ENCODE results near the gene FSTL5.
"Not testable (repeated sequence)": the region's sequence is repeated elsewhere in the genome, so short reads cannot be mapped to it uniquely, and the experiment has no call there.

FSTL5 gene

DNA sequence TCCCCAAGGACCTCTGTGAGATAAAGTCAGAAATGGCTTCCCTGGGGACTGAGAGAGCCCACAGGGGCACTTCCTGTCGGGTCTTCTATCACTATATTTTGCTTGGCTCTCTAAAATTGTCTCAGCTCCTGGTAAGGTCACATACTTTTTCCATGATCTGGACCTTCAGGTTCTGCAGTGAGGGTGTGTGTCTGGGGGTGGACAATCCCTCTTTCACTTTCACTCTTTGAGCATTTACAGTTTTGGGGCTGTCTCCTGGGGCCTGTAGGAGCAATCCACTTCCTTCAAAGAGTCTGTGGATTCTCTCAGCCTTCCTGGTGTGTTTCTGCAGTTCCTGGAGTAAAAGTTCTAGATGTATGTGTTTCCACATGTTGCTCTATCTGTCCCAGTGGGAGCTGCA is 335.7 kb downstream of the FSTL5 start:
- no peak for DNase-seq

DNA sequence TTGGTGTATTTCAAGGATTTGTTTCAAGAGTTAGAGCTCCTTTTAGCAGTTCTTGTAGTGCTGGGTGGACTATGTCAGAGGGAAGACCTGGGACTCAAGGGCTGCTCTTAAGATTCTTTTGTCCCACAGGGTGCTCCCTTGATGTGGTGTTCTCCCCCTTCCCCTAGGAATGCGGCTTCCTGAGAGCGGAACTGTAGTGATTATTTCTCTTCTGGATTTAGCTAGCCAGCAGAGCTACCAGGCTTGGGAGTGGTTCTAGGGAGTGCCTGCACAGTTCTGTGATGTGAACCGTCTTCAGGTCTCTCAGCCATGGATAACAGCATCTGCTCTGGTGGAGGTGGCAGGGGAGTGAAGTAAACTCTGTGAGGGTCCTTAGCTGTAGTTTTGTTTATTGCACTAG is 336.8 kb downstream of the FSTL5 start:
- no peak for DNase-seq

DNA sequence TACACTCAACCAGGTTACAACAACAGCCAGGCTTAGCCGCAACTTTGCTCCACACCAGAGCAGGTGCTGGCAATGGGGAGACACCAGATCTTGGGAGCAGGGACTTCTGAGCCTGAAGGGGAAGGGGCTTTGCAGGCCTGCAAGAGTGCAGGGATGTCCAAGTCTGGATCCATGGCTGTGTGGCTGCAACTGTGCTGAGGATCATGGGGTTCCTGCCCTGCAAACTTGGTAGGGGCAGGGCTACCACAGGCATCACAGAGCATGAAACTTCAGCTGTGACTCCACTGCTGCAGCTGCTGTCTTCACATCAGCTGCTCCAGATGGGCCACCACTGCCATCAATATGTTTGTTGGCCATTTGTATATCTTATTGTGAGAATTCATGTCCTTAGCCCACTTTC is 340.4 kb downstream of the FSTL5 start:
- DNase-seq, result no peak

DNA sequence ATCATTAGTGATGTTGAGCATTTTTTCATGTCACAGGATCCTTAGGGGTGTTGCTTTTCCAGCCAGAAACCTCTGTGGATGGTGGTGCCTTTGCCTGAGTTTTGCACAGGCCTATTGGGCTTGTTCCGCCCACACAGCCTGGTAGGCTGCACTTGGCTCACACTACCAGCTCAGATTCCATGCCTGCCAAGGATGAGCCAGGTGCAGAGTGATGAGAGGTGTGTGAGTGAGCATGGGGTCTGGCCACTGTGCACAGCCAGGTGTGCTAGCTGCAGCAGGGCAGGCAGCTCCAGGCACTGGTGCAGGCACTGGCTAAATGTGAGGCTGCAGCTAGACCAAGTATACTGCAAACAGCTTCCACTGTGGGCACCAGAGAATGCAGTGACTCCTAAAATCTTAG is 341.6 kb downstream of the FSTL5 start:
- DNase-seq, result no peak

DNA sequence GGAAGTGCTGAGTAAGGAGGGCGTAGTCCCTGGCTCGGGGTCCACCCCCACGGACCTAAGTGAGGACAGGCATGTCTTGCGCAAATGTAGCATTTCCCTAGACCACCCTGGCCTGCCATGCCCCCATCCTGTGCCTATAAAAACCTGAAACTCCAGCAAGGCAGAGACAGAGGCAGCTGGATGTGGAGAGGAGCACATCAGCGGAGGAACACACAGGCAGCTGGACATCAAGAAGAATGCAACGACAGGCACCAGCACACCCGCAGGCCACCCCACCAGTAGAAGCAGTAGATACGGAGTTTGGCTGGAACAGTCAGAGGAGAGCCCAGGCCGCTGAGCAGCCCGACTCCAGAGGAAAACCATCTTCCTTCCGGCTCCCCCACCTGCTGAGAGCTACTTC is 345.9 kb downstream of the FSTL5 start:
- DNase-seq, result no peak

DNA sequence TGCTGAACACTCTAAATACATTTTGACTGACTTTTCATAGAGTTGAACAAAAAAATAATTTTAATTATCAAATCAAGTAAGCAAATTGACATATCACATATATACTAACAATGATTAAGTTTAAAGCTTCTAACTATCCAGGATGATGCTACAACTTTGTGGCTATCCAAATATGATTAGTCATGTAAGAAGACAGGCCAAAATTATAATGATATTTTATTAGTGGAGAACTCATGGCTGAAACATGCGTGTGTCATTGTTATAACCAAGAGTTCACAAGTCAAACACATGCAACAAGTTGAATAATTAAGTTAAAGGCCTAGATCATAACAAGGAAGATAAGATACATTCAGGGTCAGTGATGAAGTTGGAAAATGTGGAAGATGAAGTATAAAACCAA is 346.8 kb downstream of the FSTL5 start:
- no peak for DNase-seq

- DNase-seq, result no peak
Observed at GRCh38 chr4:161815841-161816240, 348.0 kb downstream of the FSTL5 start.

- no peak for DNase-seq
Observed at GRCh38 chr4:161813889-161814288, 349.9 kb downstream of the FSTL5 start.

GRCh38 chr4:161813389-161813788 is 350.4 kb downstream of the FSTL5 start:
- DNase-seq, result no peak

GRCh38 chr4:161803171-161803570 is 360.6 kb downstream of the FSTL5 start:
- no peak for DNase-seq

DNA sequence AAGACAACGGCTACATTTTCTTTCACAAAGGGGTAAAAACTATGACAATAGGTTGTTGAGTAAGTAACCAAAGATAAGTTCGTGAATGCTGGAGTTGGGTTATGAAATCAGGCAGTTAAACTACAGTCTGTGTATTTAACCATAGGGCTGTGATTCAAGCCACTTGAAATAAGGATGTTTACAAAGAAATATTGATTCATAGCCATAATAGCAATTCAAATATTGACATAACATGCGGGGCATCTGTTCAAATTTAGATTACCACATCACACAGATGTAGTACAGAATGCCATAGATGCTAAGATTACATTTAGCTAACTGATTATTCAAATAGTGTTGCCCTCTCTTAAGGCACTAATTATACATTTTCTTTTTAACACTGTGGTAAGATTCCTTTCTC is 364.1 kb downstream of the FSTL5 start:
- DNase-seq, result no peak

DNA sequence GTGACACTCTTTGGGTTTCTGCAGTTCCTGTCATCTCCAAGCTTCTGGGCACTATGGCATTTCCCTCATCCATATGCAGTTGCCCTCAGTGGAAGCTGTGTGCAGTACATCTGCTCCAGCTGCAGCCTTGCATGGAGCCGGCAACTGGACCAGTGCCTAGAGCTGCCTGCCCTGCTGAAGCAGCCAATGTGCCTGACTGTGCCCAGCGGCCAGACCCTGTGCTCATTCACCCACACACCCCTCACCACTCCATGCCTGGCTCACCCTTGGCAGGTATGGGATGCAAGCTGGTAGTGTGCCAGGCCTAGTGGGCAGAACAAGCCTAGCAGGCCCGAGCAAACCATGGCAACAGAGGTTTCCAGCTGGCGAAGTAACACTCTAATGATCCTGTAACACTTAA is 370.8 kb downstream of the FSTL5 start:
- no peak for DNase-seq

DNA sequence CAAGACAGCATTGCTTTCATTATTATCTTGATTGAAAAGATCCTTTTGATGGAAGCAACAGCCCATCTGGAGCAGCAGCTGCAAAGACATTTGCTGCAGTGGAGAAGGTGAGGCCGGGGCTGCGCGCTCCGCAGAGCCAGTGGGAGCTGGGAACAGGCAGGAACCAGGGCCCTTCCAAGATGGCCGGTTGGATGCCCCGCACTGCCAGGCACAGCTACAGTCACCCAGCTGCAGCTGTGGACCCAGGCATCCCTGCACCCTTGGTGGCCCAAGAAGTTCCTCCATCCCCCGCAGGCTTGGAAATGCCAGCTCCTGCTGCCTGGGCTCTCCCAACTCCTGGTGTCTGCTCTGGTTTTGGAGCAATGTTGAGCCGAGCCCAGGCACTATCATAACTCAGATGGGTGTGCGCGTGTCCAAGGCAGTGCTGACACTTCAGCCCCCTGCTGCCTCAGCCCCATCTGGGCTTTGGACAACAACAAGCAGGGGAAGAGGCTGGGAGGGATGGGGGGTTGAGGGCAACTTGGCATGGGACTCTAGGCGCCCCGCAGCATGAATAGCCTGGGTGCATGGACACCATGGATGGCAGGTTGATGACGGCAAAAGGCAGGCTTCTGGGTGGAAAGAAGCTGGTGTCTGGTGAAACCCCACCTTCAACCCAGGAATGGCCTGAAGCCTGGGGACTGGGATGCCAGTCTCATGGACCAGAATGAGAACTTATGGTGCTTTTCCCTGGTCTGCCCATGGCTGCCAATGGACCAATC is 371.8 kb downstream of the FSTL5 start:
- DNase-seq, result no peak

GRCh38 chr4:161767116-161767515 is 396.7 kb downstream of the FSTL5 start:
- DNase-seq, result no peak

DNA sequence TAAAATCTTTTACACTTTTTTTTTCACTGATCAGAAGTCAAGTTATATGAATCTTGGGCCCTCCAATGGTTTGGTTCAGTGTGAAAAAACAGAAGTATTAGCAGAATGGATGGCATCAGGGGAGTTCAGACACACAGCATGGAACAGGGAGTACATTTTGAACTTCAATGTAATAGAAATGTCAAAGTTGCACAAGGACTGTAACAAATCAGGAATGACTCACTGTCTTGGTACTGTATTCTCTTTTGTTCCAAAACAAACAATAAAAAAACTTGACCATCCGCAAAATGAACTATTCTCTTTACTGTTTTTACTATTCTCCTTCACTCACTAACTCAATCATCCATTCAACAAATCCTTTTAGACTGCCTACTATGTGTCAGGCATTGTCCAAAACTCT is 401.0 kb downstream of the FSTL5 start:
- DNase-seq, result no peak

GRCh38 chr4:161760008-161760407 is 403.8 kb downstream of the FSTL5 start:
- DNase-seq, result no peak

GRCh38 chr4:161758412-161758811 is 405.4 kb downstream of the FSTL5 start:
- not testable (repeated sequence) for DNase-seq

DNA sequence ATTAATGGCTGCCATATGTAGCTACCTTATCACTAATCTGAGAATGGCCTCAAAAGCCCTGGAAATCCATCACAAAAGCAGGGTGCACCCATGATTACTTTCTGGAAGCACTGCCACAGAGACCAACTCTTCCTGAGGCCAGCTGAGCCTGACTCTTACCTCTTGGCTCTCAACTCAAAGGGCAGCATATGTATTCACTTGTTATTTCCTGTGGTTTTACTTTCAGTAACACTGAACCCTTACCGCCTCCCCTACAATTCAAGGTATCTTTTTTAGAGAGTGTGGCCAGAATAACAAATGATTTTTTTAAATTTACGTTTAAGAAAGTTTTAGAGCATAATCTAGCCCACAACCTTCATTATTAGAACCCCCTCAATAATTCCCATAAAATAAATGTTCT is 434.9 kb downstream of the FSTL5 start:
- DNase-seq, result no peak

GRCh38 chr4:161721947-161722346 is 441.9 kb downstream of the FSTL5 start:
- DNase-seq, result no peak

DNA sequence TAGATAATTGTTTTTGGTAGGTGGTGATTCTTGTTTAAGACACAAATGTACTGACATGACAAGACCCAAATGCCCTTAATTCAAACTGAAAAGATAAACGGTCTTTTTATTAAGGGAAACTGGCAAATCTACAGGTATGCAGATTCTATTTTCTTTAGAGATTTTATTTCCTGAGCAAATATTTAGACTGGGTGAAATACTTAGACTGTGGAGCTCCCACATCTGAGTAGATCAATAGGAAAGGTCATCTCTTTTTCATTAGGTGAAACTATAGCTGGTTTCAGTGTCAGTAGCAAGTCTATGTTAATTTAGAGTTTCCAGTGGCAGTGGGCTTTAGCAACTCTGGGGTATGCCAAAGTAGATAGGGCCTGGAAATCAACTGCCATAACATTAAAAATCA is 446.7 kb downstream of the FSTL5 start:
- no peak for DNase-seq

DNA sequence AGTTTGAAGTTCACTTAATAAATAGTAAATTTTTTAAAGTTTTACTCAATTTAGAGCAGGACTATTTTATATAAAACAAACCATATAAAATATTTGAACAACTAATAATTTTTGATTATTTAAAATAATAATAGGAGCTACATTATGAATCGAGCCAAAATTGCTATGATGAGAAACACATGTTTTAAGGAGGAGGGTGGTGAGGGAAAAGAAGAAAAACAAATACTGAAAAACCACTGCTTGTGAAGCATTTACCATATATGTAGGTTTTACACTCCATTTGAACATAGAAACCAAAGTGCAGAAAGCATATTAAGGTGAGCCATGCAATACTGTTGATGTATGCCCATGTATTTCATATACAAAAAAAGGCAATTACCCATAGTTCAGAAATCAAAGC is 448.9 kb downstream of the FSTL5 start:
- no peak for DNase-seq

GRCh38 chr4:161714022-161714751 is 449.6 kb downstream of the FSTL5 start:
- no peak for DNase-seq

- DNase-seq, result no peak
Observed at GRCh38 chr4:161704653-161705052, 459.1 kb downstream of the FSTL5 start.

GRCh38 chr4:161704040-161704439 is 459.8 kb downstream of the FSTL5 start:
- no peak for DNase-seq

DNA sequence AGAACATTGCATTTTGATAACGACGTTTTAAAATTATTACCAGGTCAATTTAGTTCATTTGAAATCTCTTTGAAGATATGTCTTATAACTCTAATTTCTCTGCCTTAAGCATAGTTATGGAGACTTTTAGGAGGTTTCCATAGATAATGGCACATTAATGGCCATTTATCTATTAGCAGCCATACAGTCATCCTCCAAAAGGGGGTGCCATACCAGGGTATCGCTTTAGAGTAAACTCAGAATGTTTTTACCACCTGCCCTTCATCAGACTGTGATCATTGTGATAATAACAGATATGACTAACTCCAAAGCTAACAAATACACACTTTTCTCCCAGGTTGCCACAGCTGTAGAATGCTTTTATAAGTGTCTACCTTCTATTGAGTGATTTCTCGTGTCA is 461.5 kb downstream of the FSTL5 start:
- no peak for DNase-seq

Data from stimulated activated CD4-positive, alpha-beta T cell treated with anti-CD3 and anti-CD28 coated beads, Interleukin-4, amount 100 ng/mL, for 1 hour (primary cell).